ENCODE measurements around the gene NAA15. TPM values are rescaled to one million over a fixed set of nuclear protein-coding genes. Genes with fewer than 3 reads are reported as not detected.
"Not testable (repeated sequence)": the region's sequence is repeated elsewhere in the genome, so short reads cannot be mapped to it uniquely, and the experiment has no call there.

NAA15 gene
- total RNA-seq, 1 experiment from 2014 or later = 41.0 TPM

DNA sequence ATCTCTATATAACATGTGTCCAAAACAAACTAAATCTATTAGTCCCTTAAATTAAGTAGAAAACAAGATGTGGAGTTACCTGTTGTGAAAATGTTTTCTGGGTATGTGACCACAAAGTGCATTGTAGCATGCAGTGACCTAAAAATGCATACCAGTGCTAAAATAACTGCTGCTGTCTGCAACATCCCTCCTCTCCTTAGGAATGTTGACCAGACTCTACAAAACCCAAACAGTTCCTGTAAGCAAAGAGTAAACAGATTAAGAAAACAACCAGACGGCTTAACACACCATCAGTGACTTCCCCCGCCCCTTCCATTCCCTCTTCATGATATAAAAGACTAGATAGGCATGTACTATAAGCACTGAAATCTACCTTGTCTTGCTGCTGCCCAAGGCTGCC is 136.8 kb downstream of the NAA15 start:
- intact Hi-C loops (cut with micrococcal nuclease) = no loop called here
- Histone ChIP-seq H3K27ac (ENCODE audit: low read length) (no peak overlapping the region), H2AFZ (ENCODE audit: low read length) (no peak overlapping the region), H3K9me2 (replicated peaks; ENCODE audit: low read length) (no peaks in the 10 kb centered on the region), H3K79me2 (ENCODE audit: low read length) (no peaks in the 10 kb centered on the region), H3K4me1 (ENCODE audit: insufficient read depth, low read length) (peaks cover 10% of the 10 kb centered on the region), H3K27me3 (ENCODE audit: low read length) (no peaks in the 10 kb centered on the region), H3K9ac (ENCODE audit: low read length) (no peak overlapping the region), H3K9me3 (ENCODE audit: low read length) (no peaks in the 10 kb centered on the region), H3K4me2 (ENCODE audit: low read length) (no peak overlapping the region), H3F3A (ENCODE audit: low read length, unreplicated experiment) (no peaks in the 10 kb centered on the region), H3K36me3 (ENCODE audit: low read depth, low read length) (peaks cover 16% of the 10 kb centered on the region), H3K4me3 (ENCODE audit: low read length) (no peak overlapping the region), H4K20me1 (ENCODE audit: low read length) (no peaks in the 10 kb centered on the region)
- POLR2A ChIA-PET (ENCODE audit: unreplicated experiment) = no interaction called here
- no peak for ATAC-seq
- no peak for DNase-seq
- CTCF ChIA-PET = interaction anchor here (0.6 kb wide), 1 partner anchor 15 kb away, joined by 3 read pairs; no protein-coding TSS in a partner anchor
- no TSS peak for BruUV-seq (replicated peaks)
- TF ChIP-seq EZH2 (IDR thresholded peaks at IDR 0.05; ENCODE audit: low read length, unreplicated experiment) = no peak
- TF ChIP-seq, protein P1, sequence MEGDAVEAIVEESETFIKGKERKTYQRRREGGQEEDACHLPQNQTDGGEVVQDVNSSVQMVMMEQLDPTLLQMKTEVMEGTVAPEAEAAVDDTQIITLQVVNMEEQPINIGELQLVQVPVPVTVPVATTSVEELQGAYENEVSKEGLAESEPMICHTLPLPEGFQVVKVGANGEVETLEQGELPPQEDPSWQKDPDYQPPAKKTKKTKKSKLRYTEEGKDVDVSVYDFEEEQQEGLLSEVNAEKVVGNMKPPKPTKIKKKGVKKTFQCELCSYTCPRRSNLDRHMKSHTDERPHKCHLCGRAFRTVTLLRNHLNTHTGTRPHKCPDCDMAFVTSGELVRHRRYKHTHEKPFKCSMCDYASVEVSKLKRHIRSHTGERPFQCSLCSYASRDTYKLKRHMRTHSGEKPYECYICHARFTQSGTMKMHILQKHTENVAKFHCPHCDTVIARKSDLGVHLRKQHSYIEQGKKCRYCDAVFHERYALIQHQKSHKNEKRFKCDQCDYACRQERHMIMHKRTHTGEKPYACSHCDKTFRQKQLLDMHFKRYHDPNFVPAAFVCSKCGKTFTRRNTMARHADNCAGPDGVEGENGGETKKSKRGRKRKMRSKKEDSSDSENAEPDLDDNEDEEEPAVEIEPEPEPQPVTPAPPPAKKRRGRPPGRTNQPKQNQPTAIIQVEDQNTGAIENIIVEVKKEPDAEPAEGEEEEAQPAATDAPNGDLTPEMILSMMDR (conservative IDR thresholded peaks at IDR 0.05; ENCODE audit: low read depth, low read length) = no peak
- no peak for TF ChIP-seq EZH2phosphoT487 (IDR thresholded peaks at IDR 0.05; ENCODE audit: borderline replicate concordance, low read length)

DNA sequence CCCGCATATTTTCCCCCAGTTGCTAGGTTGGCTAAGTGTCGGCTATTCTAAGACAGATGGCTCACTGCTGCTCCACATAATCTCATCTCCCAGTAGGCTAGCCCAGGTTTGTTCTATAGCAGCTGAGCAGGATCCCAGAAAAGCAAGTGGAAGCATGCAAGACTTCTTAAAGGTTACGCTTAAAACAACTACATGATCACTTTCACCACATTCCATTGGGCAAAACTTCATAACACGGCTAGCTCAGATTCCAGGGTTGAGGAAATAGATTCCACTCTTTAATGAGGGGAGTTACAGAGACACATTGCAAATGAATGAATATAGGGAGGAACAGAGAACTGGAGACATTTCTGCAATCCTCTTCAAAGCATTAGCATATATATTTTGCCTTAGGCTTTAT is 139.7 kb downstream of the NAA15 start:
- Histone ChIP-seq H2AFZ (ENCODE audit: low read length) (no peak overlapping the region), H4K20me1 (ENCODE audit: low read length) (no peaks in the 10 kb centered on the region), H3K9me3 (ENCODE audit: low read length) (no peaks in the 10 kb centered on the region), H3K9me2 (replicated peaks; ENCODE audit: low read length) (no peaks in the 10 kb centered on the region), H3K36me3 (ENCODE audit: low read depth, low read length) (peaks cover 16% of the 10 kb centered on the region), H3F3A (ENCODE audit: low read length, unreplicated experiment) (no peaks in the 10 kb centered on the region), H3K4me3 (ENCODE audit: low read length) (no peak overlapping the region), H3K4me1 (ENCODE audit: insufficient read depth, low read length) (peaks cover 6% of the 10 kb centered on the region), H3K4me2 (ENCODE audit: low read length) (no peak overlapping the region), H3K9ac (ENCODE audit: low read length) (no peak overlapping the region), H3K27me3 (ENCODE audit: low read length) (no peaks in the 10 kb centered on the region), H3K27ac (ENCODE audit: low read length) (no peak overlapping the region), H3K79me2 (ENCODE audit: low read length) (no peaks in the 10 kb centered on the region)
- CTCF ChIA-PET = no interaction called here
- TF ChIP-seq EZH2phosphoT487 (IDR thresholded peaks at IDR 0.05; ENCODE audit: borderline replicate concordance, low read length) = no peak
- no peak for TF ChIP-seq EZH2 (IDR thresholded peaks at IDR 0.05; ENCODE audit: low read length, unreplicated experiment)
- TF ChIP-seq, protein P1 (conservative IDR thresholded peaks at IDR 0.05; ENCODE audit: low read depth, low read length) = no peak
- no TSS peak for BruUV-seq (replicated peaks)
- POLR2A ChIA-PET (ENCODE audit: unreplicated experiment) = no interaction called here
- no peak for DNase-seq
- ATAC-seq = no peak
- intact Hi-C loops (cut with micrococcal nuclease) = no loop called here

DNA sequence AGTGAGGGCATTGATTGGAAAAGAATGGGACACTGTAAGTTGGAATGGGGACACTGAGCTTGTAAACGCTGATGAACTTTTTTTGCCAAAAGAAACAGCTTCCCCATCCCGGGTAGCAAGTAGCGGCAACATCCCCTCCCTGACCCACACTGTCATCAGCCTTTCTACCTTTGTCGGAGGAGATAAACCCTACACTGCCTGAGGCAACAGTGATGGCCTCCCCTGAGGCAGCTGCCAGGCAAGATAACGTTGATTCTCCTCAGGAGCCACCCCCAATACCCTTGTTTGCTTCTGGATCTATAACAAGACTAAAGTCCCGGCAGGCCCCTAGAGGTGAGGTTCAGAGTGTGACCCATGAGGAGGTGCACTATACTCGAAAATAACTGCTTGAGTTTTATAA is 142.4 kb downstream of the NAA15 start:
- no peaks in the 10 kb centered on the region for H3K27me3 ChIP-seq (ENCODE audit: low read length)
- H2AFZ ChIP-seq (ENCODE audit: low read length) = no peak overlapping the region
- no peaks in the 10 kb centered on the region for H4K20me1 ChIP-seq (ENCODE audit: low read length)
- DNase-seq = no peak
- H3K9ac ChIP-seq (ENCODE audit: low read length) = no peak overlapping the region
- H3K4me2 ChIP-seq (ENCODE audit: low read length) = no peak overlapping the region
- H3K4me1 ChIP-seq (ENCODE audit: insufficient read depth, low read length) = no peaks in the 10 kb centered on the region
- no peaks in the 10 kb centered on the region for H3K9me2 ChIP-seq (replicated peaks; ENCODE audit: low read length)
- H3K4me3 ChIP-seq (ENCODE audit: low read length) = no peak overlapping the region
- H3K9me3 ChIP-seq (ENCODE audit: low read length) = no peaks in the 10 kb centered on the region
- intact Hi-C loops (cut with micrococcal nuclease) = no loop called here
- ATAC-seq = no peak
- POLR2A ChIA-PET (ENCODE audit: unreplicated experiment) = no interaction called here
- CTCF ChIA-PET = no interaction called here
- BruUV-seq (replicated peaks) = no TSS peak
- H3K27ac ChIP-seq (ENCODE audit: low read length) = no peak overlapping the region
- peaks cover 4% of the 10 kb centered on the region; the same call in 1 of the 2 replicates for H3K36me3 ChIP-seq (ENCODE audit: low read depth, low read length)
- H3K79me2 ChIP-seq (ENCODE audit: low read length) = no peaks in the 10 kb centered on the region
- TF ChIP-seq EZH2phosphoT487 (IDR thresholded peaks at IDR 0.05; ENCODE audit: borderline replicate concordance, low read length) (no peak), EZH2 (IDR thresholded peaks at IDR 0.05; ENCODE audit: low read length, unreplicated experiment) (no peak)
- TF ChIP-seq, protein P1 (conservative IDR thresholded peaks at IDR 0.05; ENCODE audit: low read depth, low read length) = no peak
- H3F3A ChIP-seq (ENCODE audit: low read length, unreplicated experiment) = no peaks in the 10 kb centered on the region

DNA sequence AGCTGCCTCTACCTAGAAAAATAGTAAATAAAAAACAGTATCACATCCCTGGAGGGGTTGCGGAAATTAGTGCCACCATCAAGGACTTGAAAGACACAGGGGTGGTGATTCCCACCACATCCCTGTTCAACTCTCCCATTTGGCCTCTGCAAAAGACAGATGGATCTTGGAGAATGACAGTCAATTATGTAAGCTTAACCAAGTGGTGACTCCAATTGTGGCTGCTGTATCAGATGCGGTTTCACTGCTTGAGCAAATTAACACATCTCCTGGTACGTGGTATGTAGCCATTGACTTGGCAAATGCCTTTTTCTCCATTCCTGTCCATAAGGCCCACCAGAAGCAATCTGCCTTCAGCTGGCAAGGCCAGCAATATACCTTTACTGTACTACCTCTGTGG is 143.6 kb downstream of the NAA15 start:
- H3K27me3 ChIP-seq (ENCODE audit: low read length); intact Hi-C loops (cut with micrococcal nuclease); H4K20me1 ChIP-seq (ENCODE audit: low read length); BruUV-seq (replicated peaks); H3K4me2 ChIP-seq (ENCODE audit: low read length); CTCF ChIA-PET; H3K9ac ChIP-seq (ENCODE audit: low read length); H3K9me3 ChIP-seq (ENCODE audit: low read length); H3K4me1 ChIP-seq (ENCODE audit: insufficient read depth, low read length); H3K79me2 ChIP-seq (ENCODE audit: low read length); H3K9me2 ChIP-seq (replicated peaks; ENCODE audit: low read length); H3K27ac ChIP-seq (ENCODE audit: low read length); DNase-seq; H3F3A ChIP-seq (ENCODE audit: low read length, unreplicated experiment); H3K4me3 ChIP-seq (ENCODE audit: low read length); H3K36me3 ChIP-seq (ENCODE audit: low read depth, low read length); H2AFZ ChIP-seq (ENCODE audit: low read length); ATAC-seq: not testable (repeated sequence)
- POLR2A ChIA-PET (ENCODE audit: unreplicated experiment) = interaction anchor here (0.6 kb wide), 1 partner anchor 10 kb away, joined by 4 read pairs; no protein-coding TSS in a partner anchor
